Sigmoid colon (tissue), 7 donors: ENCODE measurements around the gene C19orf47. TPM values are rescaled to one million over a fixed set of nuclear protein-coding genes. Genes with fewer than 3 reads are reported as not detected.
A peak's percentile ranks its signal among the peaks of the same experiment; 100 is the strongest.

ENCODE experiments used
- DNase-seq: peaks from one replicate; pipeline ENCODE4 v3.0.0-alpha.2; 2019
- H3K27ac ChIP-seq, 4 donors: fragments of 200-600 bp; sonication (generic); one replicate each; pipeline ENCODE4 v1.5.1; 2016 to 2019; ENCODE audit warnings: mild to moderate bottlenecking in 1 of 4
- H3K27me3 ChIP-seq, 3 donors: fragments of 200-600 bp; sonication (generic); one replicate each; pipeline ENCODE4 v1.5.1; 2019; ENCODE audit warnings: mild to moderate bottlenecking in 1 of 3
- H3K36me3 ChIP-seq, 4 donors: fragments of 200-600 bp; sonication (generic); one replicate each; pipeline ENCODE4 v1.5.1; 2016 to 2019
- H3K4me1 ChIP-seq, 4 donors: fragments of 200-600 bp; sonication (generic); one replicate each; pipeline ENCODE4 v1.5.1; 2017 to 2019
- H3K4me3 ChIP-seq, 4 donors: fragments of 200-600 bp; sonication (generic); one replicate each; pipeline ENCODE4 v1.5.1; 2017 to 2019; ENCODE audit warnings: mild to moderate bottlenecking in 2 of 4, moderate library complexity in 1 of 4
- H3K9me3 ChIP-seq, 4 donors: fragments of 200-600 bp in 3 of 4; sonication (generic) in 3 of 4; one replicate each; pipeline versions ENCODE4 v1.5.1 to v1.6.1; 2013 to 2019
- CTCF ChIP-seq, 4 experiments: fragments of 450-650 bp in 3 of 4; fragments of 200-600 bp in 1 of 4; IDR thresholded peaks; one replicate each; pipeline ENCODE4 v1.5.1; 2016 to 2019; ENCODE audit warnings: antibody characterized with exemption in 4 of 4, mild to moderate bottlenecking in 3 of 4, moderate library complexity in 2 of 4
- EP300 ChIP-seq, 4 donors: sonication (generic); formaldehyde crosslinking; IDR thresholded peaks; one replicate each; pipeline ENCODE4 v1.6.1; 2017; ENCODE audit warnings: antibody characterized with exemption in 4 of 4
- POLR2A ChIP-seq, 2 donors: fragments of 450-650 bp; IDR thresholded peaks; one replicate each; pipeline ENCODE4 v1.6.1; 2016; ENCODE audit warnings: antibody characterized with exemption in 2 of 2, mild to moderate bottlenecking in 2 of 2, moderate library complexity in 2 of 2
- POLR2AphosphoS5 ChIP-seq, 4 donors: sonication (generic); formaldehyde crosslinking; IDR thresholded peaks; one replicate each; pipeline ENCODE4 v1.6.1; 2017; ENCODE audit warnings: antibody characterized with exemption in 4 of 4
- WGBS, 2 donors: extraction: QIAGEN DNeasy Blood & Tissue Kit; methylation state at CpG; one replicate each; pipeline ENCODE4 v1.1.7; 2013; 5-methylcytosine and 5-hydroxymethylcytosine counted together
- intact Hi-C: fragments of 100-400 bp; cut with DNase I; formaldehyde crosslinking; loops from one replicate; pipeline ENCODE4 v1.15.1; 2023
- polyA plus RNA-seq, 3 donors: library from polyadenylated mRNA; stranded (reverse); fragments of 200-250 nt; gene quantifications; one replicate each; pipeline ENCODE4 v1.2.3, GENCODE V29; 2013
- total RNA-seq, 4 donors: library from RNA; depleted of rRNA; stranded (reverse); fragments of >200 nt; gene quantifications; one replicate each; pipeline ENCODE4 v1.1.0, GENCODE V29; 2016
- donor health status: healthy with polysubstance abuse.
- donor health status: Bipolar disorder and iron deficiency.
- donor health status: healthy.

C19orf47 gene
- total and polyA plus RNA-seq, 7 donors, result 7.9 to 16.7 (median 10.5) TPM

- H3K27me3 ChIP-seq, result no peaks in the 10 kb centered on the region
- WGBS, 2 donors, result 96% methylated on average over 27 of the region's 27 CpGs
- H3K4me1 ChIP-seq, result no peaks in the 10 kb centered on the region
- no peak overlapping the region for H3K4me3 ChIP-seq
- no peak overlapping the region for H3K27ac ChIP-seq
- H3K9me3 ChIP-seq, result no peaks in the 10 kb centered on the region
- peaks cover 29 to 70% (median 53%) of the 10 kb centered on the region in 4 donors for H3K36me3 ChIP-seq
- intact Hi-C loops, result no loop called here
- no peak for DNase-seq
- TF ChIP-seq POLR2A (IDR thresholded peaks at IDR 0.05) (no peak), CTCF (IDR thresholded peaks at IDR 0.05) (no peak), EP300 (IDR thresholded peaks at IDR 0.05) (no peak), POLR2AphosphoS5 (IDR thresholded peaks at IDR 0.05) (no peak)
Observed at GRCh38 chr19:40321566-40322270, 26.5 kb downstream of the C19orf47 start.

DNA sequence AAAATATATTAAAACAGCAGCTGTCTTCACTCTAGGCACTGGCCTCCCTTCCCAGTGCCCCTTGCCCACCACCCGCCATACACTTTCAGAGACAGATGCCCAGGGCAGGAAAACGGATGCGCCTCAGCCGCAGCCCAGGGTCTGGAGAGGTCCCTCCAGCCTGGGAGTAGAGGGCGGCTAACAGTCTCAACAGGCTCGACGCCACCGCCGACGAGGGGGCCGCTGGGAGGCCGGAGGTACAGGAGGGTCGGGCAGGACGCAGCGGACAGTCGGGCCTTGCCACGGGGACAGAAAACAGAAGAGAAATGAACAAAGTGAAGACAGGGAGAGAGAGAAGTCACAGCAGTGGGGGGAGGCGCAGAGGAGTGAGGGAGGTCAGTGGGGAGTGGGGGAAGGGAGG lies 27.1 kb downstream of the C19orf47 start:
- no peak for TF ChIP-seq CTCF (IDR thresholded peaks at IDR 0.05)
- TF ChIP-seq POLR2AphosphoS5 (IDR thresholded peaks at IDR 0.05), result no peak
- TF ChIP-seq POLR2A (IDR thresholded peaks at IDR 0.05), result no peak
- no peak for TF ChIP-seq EP300 (IDR thresholded peaks at IDR 0.05)
- Histone ChIP-seq H3K27ac (no peak overlapping the region), H3K27me3 (no peaks in the 10 kb centered on the region), H3K4me3 (no peak overlapping the region), H3K36me3 (peaks cover 26 to 63% (median 48%) of the 10 kb centered on the region in 4 donors), H3K9me3 (no peaks in the 10 kb centered on the region), H3K4me1 (no peaks in the 10 kb centered on the region)
- intact Hi-C loops, result no loop called here
- 97% methylated on average over 18 of the region's 18 CpGs for WGBS, 2 donors
- no peak for DNase-seq

DNA sequence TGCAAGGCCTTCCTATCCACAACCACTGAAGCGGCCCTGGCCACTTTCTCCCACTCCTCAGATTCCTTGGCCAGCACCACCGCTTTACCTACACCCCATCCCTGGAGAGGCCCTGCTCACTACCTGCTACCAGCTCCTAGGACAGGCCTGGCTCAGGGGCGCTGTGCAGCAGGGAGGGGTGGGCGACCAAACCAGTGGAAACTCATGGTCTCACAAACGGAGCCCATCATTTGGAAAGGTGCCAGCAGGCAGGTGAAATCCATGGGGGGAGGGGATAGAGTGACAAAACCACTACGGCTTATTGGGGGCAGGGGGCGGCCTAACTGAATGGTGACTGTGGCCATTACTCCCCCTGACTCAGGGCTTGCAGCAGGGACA lies 27.6 kb downstream of the C19orf47 start:
- peak; percentile 60 for DNase-seq
- TF ChIP-seq POLR2AphosphoS5 (IDR thresholded peaks at IDR 0.05) (no peak), EP300 (IDR thresholded peaks at IDR 0.05) (no peak)
- H3K27me3 ChIP-seq, result no peaks in the 10 kb centered on the region
- peaks cover 24 to 58% (median 43%) of the 10 kb centered on the region in 4 donors for H3K36me3 ChIP-seq
- intact Hi-C loops, result no loop called here
- H3K9me3 ChIP-seq, result no peaks in the 10 kb centered on the region
- H3K27ac ChIP-seq, result no peak overlapping the region
- no peaks in the 10 kb centered on the region for H3K4me1 ChIP-seq
- H3K4me3 ChIP-seq, result no peak overlapping the region
- 90 to 91% methylated on average over 7 of the region's 7 CpGs for WGBS, 2 donors

DNA sequence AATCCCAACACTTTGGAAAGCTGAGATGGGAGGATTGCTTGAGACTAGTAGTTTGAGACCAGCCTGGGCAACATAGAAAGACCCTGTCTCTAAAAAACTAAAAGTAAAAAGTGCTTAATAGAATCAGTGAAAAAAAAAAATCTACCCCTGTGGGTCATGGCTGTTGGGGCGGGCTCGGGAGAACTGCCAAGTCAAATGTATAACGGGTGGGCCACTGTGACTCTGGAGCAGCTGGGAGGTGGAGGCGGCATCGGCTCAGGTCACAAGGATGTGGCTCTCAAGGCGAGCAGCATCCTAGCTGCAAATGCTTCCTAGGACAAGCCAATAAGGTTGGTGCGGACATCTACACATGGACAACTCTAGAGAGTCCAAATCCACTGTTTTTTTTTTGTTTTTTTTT lies 30.9 kb downstream of the C19orf47 start:
- WGBS, 2 donors, result 89% methylated on average over 7 of the region's 7 CpGs
- no peak for DNase-seq

More for the DNA sequence above, 30.9 kb downstream of the C19orf47 start:
- Histone ChIP-seq H3K4me1 (no peaks in the 10 kb centered on the region), H3K4me3 (no peak overlapping the region), H3K27me3 (no peaks in the 10 kb centered on the region), H3K36me3 (peaks cover 12 to 26% (median 16%) of the 10 kb centered on the region in 4 donors), H3K27ac (no peak overlapping the region), H3K9me3 (no peaks in the 10 kb centered on the region)
- TF ChIP-seq POLR2A (IDR thresholded peaks at IDR 0.05) (no peak), POLR2AphosphoS5 (IDR thresholded peaks at IDR 0.05) (no peak), EP300 (IDR thresholded peaks at IDR 0.05) (no peak), CTCF (IDR thresholded peaks at IDR 0.05) (no peak)
- intact Hi-C loops, result no loop called here
